HAP-1 (cell line): Measurements from ENCODE around the gene RBP3.

Experiments
- DNase-seq, 2 experiments: peaks; one replicate each; pipeline ENCODE4 v3.0.0-alpha.2; 2016 to 2020; ENCODE audit warnings: low spot score in 2 of 2
- H3K27me3 ChIP-seq: fragments of 250-450 bp; sonication (Bioruptor Pico); 2 replicates; pipeline ENCODE4 v1.5.1; 2020; ENCODE audit warnings: low read depth, mild to moderate bottlenecking, moderate library complexity
- H3K36me3 ChIP-seq: fragments of 250-450 bp; sonication (Bioruptor Pico); replicated peaks from 2 replicates; pipeline ENCODE4 v1.5.1; 2020; ENCODE audit warnings: mild to moderate bottlenecking
- H3K4me1 ChIP-seq: fragments of 250-450 bp; sonication (Bioruptor Pico); 2 replicates; pipeline ENCODE4 v1.5.1; 2020; ENCODE audit warnings: mild to moderate bottlenecking
- H3K4me3 ChIP-seq: fragments of 250-450 bp; sonication (Bioruptor Pico); 2 replicates; pipeline ENCODE4 v1.5.1; 2020; ENCODE audit warnings: mild to moderate bottlenecking, moderate library complexity
- H3K9me3 ChIP-seq: fragments of 250-450 bp; sonication (Bioruptor Pico); 2 replicates; pipeline ENCODE4 v1.5.1; 2020; ENCODE audit warnings: mild to moderate bottlenecking, moderate library complexity
- in situ Hi-C: fragments of 300-500 bp; cut with MboI; formaldehyde crosslinking; loops from 3 replicates; pipeline ENCODE4 v1.14.3; 2020; ENCODE audit warnings: low sequenced_read_pairs, inconsistent platforms, mixed read lengths

RBP3 gene

GRCh38 chr10:47310090-47310505 is 38.1 kb upstream of the RBP3 start:
- no peaks in the 10 kb centered on the region for H3K4me1 ChIP-seq
- no peaks in the 10 kb centered on the region for H3K9me3 ChIP-seq
- in situ Hi-C loops = no loop called here
- H3K27me3 ChIP-seq = no peaks in the 10 kb centered on the region
- no peaks in the 10 kb centered on the region for H3K36me3 ChIP-seq
- no peak for DNase-seq
- no peak overlapping the region for H3K4me3 ChIP-seq

GRCh38 chr10:47311193-47311931 is 36.8 kb upstream of the RBP3 start:
- in situ Hi-C loops = no loop called here
- Histone ChIP-seq H3K36me3 (no peaks in the 10 kb centered on the region), H3K4me3 (no peak overlapping the region), H3K4me1 (no peaks in the 10 kb centered on the region), H3K9me3 (no peaks in the 10 kb centered on the region), H3K27me3 (no peaks in the 10 kb centered on the region)
- DNase-seq = no peak

DNA sequence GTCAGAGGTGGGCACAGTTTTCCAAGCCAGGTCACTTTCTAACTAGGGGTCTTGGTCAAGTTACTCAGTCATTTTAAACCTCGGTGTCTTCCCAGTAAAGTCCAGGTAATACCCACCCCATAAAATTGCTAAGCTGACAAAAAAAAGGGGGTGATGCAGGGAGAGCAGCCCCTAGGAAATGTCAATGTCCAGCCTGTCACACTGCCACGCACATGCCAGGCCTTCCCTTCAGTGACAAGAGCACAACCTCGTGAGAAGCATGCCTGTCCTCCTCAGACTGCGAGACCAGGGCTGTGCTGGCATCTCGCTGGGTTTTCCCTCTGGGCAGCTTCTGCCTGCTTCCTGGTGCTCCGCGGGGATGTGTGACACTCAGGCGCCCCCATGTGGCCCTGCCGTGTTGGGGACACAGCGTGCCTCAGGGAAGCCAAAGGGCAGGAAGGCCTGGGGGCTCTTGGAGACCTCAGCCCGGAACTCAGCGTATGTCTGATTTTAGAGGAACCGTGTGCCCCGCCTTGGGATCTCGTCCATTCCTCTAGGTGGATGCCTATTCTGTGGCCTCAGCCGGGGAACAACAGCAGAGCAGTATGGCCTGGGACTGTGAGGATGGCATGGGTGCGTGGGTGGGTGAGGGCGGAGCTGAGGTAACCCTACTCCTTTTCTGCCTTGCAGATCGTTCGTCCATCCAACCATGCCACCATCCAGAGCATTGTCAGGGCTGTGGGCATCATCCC is 36.1 kb upstream of the RBP3 start:
- H3K27me3 ChIP-seq = no peaks in the 10 kb centered on the region
- H3K4me1 ChIP-seq = no peaks in the 10 kb centered on the region
- in situ Hi-C loops = no loop called here
- peak; percentile 36 to 84 for DNase-seq
- H3K4me3 ChIP-seq = no peak overlapping the region
- no peaks in the 10 kb centered on the region for H3K9me3 ChIP-seq
- H3K36me3 ChIP-seq = no peaks in the 10 kb centered on the region

DNA sequence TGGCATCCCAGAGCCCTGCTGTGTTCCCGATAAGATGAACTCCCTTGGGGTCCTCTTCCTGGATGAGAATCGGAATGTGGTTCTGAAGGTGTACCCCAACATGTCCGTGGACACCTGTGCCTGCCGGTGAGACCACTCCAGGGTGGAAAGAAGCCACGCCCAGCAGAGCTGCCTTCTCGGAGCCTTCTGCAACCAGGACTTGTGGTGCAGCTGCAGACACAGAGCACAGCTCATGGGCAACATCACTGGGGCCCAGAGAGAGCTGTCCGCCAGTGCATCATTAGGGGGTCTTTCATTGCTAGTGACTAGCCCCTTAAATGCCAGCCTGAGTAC is 35.5 kb upstream of the RBP3 start:
- no peak overlapping the region for H3K4me3 ChIP-seq
- H3K27me3 ChIP-seq = no peaks in the 10 kb centered on the region
- in situ Hi-C loops = no loop called here
- no peaks in the 10 kb centered on the region for H3K9me3 ChIP-seq
- no peak for DNase-seq
- no peaks in the 10 kb centered on the region for H3K36me3 ChIP-seq
- no peaks in the 10 kb centered on the region for H3K4me1 ChIP-seq

- H3K27me3 ChIP-seq = no peaks in the 10 kb centered on the region
- no peaks in the 10 kb centered on the region for H3K9me3 ChIP-seq
- in situ Hi-C loops = no loop called here
- H3K36me3 ChIP-seq = no peaks in the 10 kb centered on the region
- H3K4me3 ChIP-seq = no peak overlapping the region
- H3K4me1 ChIP-seq = no peaks in the 10 kb centered on the region
- DNase-seq = no peak
Measured at GRCh38 chr10:47314416-47314970, 33.7 kb upstream of the RBP3 start.

DNA sequence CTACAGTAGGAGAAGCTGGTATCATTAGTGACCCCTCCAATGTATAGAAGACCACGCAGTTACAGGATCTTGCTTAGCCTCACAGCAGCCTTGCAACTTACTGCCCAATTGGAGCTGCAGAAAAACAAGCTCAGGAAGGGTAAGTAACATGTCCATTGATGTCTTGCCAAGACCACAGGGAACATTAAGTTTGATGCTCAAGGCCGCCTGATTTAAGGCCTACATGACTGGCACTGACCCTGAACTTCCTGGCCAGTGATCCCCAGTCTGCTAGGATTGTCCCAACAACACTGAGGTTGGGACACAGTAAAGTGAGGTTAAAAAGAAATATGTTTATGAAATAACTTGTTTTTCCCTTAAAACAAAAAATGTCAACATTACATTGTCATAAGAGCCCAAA is 32.7 kb upstream of the RBP3 start:
- in situ Hi-C loops = no loop called here
- no peaks in the 10 kb centered on the region for H3K36me3 ChIP-seq
- H3K4me1 ChIP-seq = no peaks in the 10 kb centered on the region
- H3K27me3 ChIP-seq = no peaks in the 10 kb centered on the region
- no peak for DNase-seq
- H3K4me3 ChIP-seq = no peak overlapping the region
- H3K9me3 ChIP-seq = no peaks in the 10 kb centered on the region

GRCh38 chr10:47316131-47316530 is 32.0 kb upstream of the RBP3 start:
- Histone ChIP-seq H3K9me3 (no peaks in the 10 kb centered on the region), H3K4me1 (no peaks in the 10 kb centered on the region), H3K27me3 (no peaks in the 10 kb centered on the region), H3K4me3 (no peak overlapping the region), H3K36me3 (no peaks in the 10 kb centered on the region)
- DNase-seq = no peak
- in situ Hi-C loops = no loop called here

- Histone ChIP-seq H3K36me3 (no peaks in the 10 kb centered on the region), H3K4me3 (no peak overlapping the region), H3K27me3 (no peaks in the 10 kb centered on the region), H3K9me3 (no peaks in the 10 kb centered on the region), H3K4me1 (no peaks in the 10 kb centered on the region)
- in situ Hi-C loops = no loop called here
- no peak for DNase-seq
Measured at GRCh38 chr10:47317251-47317650, 30.9 kb upstream of the RBP3 start.

DNA sequence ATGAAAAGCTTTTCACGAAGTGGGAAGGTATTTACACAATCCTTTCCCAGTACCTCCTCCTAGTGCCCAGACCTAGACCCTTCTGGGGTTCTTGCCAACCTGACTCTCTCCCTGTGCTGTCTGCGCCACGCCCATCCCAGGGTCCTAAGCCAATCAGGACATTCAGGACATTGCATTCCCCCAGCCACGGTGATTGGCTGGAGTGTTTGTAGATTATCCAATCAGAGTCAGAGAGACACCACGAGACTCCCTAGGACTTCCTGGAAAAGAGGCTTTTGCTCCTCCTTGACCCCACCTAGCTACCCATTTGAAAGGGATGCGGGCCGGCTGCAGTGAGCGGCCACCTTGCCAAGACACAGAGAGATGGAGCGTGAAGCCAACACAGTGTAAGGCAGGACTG is 29.5 kb upstream of the RBP3 start:
- in situ Hi-C loops = no loop called here
- no peaks in the 10 kb centered on the region for H3K27me3 ChIP-seq
- H3K9me3 ChIP-seq = no peaks in the 10 kb centered on the region
- H3K36me3 ChIP-seq = no peaks in the 10 kb centered on the region
- H3K4me3 ChIP-seq = no peak overlapping the region
- H3K4me1 ChIP-seq = no peaks in the 10 kb centered on the region
- DNase-seq = peak in 1 of 2 experiments; percentile 16

DNA sequence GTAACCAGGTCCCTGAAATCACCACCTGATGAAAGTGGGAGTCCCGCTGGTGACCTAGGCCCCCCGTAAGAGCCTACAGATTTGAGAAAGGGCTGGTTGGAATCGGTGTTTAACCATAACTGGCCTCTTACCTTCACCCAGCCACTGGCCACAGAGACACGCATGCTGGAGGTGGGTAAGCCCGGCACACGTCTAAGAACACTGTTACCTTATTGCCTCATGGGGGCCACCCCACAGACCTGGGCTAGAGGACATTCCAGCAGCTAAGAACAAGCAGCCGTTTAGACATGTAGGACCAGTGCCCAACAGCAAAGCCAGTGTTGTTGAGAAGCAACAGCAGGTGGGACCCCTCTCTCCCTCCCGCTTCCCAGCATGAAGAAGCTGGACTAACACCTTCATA is 28.4 kb upstream of the RBP3 start:
- in situ Hi-C loops = no loop called here

DNA sequence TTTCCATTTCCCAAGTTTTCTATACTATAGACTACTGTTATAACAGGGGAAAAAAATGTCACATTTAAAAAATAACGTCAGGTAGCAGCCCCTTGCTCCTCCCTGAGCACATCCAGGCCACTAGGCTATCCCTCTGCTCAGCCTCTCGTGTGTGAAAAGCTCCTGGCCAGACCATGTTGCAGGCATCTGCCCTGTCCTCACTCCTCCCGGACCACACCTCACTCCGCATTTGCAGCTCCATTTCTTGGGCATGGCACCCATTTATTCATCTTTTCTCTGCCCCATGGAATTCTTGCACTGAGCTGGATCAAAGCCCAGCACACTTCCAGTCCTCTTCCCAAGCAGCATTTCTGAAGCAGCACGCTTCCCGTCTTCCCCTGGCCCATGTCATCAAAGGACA is 27.4 kb upstream of the RBP3 start:
- DNase-seq = no peak
- Histone ChIP-seq H3K9me3 (no peaks in the 10 kb centered on the region), H3K4me3 (no peak overlapping the region), H3K27me3 (no peaks in the 10 kb centered on the region), H3K4me1 (no peaks in the 10 kb centered on the region), H3K36me3 (no peaks in the 10 kb centered on the region)
- in situ Hi-C loops = no loop called here

More for the DNA sequence above, 28.4 kb upstream of the RBP3 start:
- H3K4me1 ChIP-seq = no peaks in the 10 kb centered on the region
- no peaks in the 10 kb centered on the region for H3K36me3 ChIP-seq
- no peak overlapping the region for H3K4me3 ChIP-seq
- DNase-seq = no peak
- no peaks in the 10 kb centered on the region for H3K27me3 ChIP-seq
- H3K9me3 ChIP-seq = no peaks in the 10 kb centered on the region

GRCh38 chr10:47321521-47322195 is 26.5 kb upstream of the RBP3 start:
- no peak overlapping the region for H3K4me3 ChIP-seq
- no peaks in the 10 kb centered on the region for H3K4me1 ChIP-seq
- in situ Hi-C loops = no loop called here
- H3K27me3 ChIP-seq = no peaks in the 10 kb centered on the region
- no peak for DNase-seq
- no peaks in the 10 kb centered on the region for H3K9me3 ChIP-seq
- no peaks in the 10 kb centered on the region for H3K36me3 ChIP-seq

DNA sequence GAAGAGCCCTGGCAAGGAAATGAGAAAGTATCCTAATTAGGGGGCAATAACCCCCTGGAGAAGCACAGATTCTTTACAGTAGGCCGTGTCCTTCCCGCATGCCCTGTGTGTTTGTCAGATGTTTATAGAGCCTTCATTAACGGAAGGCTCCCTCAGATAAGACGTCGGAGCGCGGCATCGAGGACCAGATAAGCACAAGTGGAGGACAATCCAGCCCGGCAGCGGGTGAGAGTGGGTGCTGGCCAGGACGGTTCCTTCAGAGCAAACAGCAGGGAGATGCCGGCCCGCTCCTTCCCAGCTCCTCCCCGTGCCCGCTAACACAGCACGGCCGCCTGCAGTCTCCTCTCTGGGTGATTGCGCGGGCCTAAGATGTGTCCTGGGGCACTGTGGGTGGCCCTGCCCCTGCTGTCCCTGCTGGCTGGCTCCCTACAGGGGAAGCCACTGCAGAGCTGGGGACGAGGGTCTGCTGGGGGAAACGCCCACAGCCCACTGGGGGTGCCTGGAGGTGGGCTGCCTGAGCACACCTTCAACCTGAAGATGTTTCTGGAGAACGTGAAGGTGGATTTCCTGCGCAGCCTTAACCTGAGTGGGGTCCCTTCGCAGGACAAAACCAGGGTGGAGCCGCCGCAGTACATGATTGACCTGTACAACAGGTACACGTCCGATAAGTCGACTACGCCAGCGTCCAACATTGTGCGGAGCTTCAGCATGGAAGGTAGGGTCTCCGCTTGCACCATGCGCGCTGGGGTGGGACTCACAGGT is 25.7 kb upstream of the RBP3 start, which contains the start of gene GDF2:
GDF2 (plus strand) TSS at position 155 of the 762 bp plus-strand sequence; CDS start at position 370, 215 bp downstream.
- no peak for DNase-seq
- no peak within 1 kb of the TSS for H3K4me3 ChIP-seq
- no peaks in the 10 kb centered on the region for H3K27me3 ChIP-seq
- no peaks in the 10 kb centered on the region for H3K4me1 ChIP-seq
- no peaks in the 10 kb centered on the region for H3K36me3 ChIP-seq
- H3K9me3 ChIP-seq = no peaks in the 10 kb centered on the region
- in situ Hi-C loops = no loop called here
